H1 (cell line): ENCODE measurements around the gene CACNA2D3. TPM values are rescaled to one million over a fixed set of nuclear protein-coding genes. Genes with fewer than 3 reads are reported as not detected.

ENCODE experiments used
- BRCA1 ChIP-seq: IDR thresholded peaks from 2 replicates; pipeline ENCODE4 v1.6.1; 2012; ENCODE audit warnings: low read depth, low read length, improper control_type of control experiment
- CBX5 ChIP-seq: fragments of 300-800, 300-1000 bp; sonication (generic); IDR thresholded peaks from 2 replicates; pipeline ENCODE4 v1.7.1; 2016; ENCODE audit warnings: antibody characterized with exemption, low read length, low read depth
- CEBPB ChIP-seq: IDR thresholded peaks from 2 replicates; pipeline ENCODE4 v1.6.1; 2012; ENCODE audit warnings: low read depth, low read length
- KDM1A ChIP-seq: fragments of 200-600, 300-600 bp; sonication (generic); IDR thresholded peaks from 2 replicates; pipeline ENCODE4 v1.7.1; 2016; ENCODE audit warnings: mild to moderate bottlenecking, low read length, borderline replicate concordance
- RAD21 ChIP-seq, 2 experiments: IDR thresholded peaks in 1 of 2; conservative IDR thresholded peaks in 1 of 2; 2 replicates each; pipeline ENCODE4 v1.6.1; 2011; ENCODE audit warnings: low read depth in 2 of 2, low read length in 2 of 2, improper control_type of control experiment in 1 of 2, inconsistent platforms in 1 of 2, mild to moderate bottlenecking in 1 of 2, moderate library complexity in 1 of 2
- SIX5 ChIP-seq: IDR thresholded peaks from 2 replicates; pipeline ENCODE4 v1.6.1; 2011; ENCODE audit warnings: mild to moderate bottlenecking, low read depth, low read length
- SP1 ChIP-seq: IDR thresholded peaks from 2 replicates; pipeline ENCODE4 v1.6.1; 2011; ENCODE audit warnings: low read depth, low read length
- polyA plus RNA-seq, 7 experiments: library from polyadenylated mRNA; depleted of rRNA in 3 of 7; stranded (reverse) in 5 of 7; unstranded in 2 of 7; fragments of >200 nt in 5 of 7; fragments of 200-250 nt in 2 of 7; gene quantifications; 1 replicate in 5 of 7; 2 replicates in 1 of 7; 4 replicates in 1 of 7; pipeline versions ENCODE4 v1.2.1 to v1.2.3, GENCODE V29; 2011 to 2013; ENCODE audit warnings: missing spikeins in 2 of 7, mixed read lengths in 2 of 7
- total RNA-seq: library from RNA; stranded (reverse); fragmentation: NEBNext Ultra II Directional; extraction: Animal tissue kit (Norgen Biotek cat#: 25700); gene quantifications from 2 replicates; pipeline ENCODE4 v1.2.1, GENCODE V29; 2021
- TF ChIP-seq, protein P1 (sequence below): IDR thresholded peaks from 2 replicates; pipeline ENCODE4 v1.6.1; 2011; ENCODE audit warnings: low read depth, mild to moderate bottlenecking, low read length; ENCODE audit not compliant: insufficient read depth

Gene CACNA2D3
- total and polyA plus RNA-seq, 2 of the 8 experiments (the other 6 are each of a cell fraction or from before 2014, with no cell fraction given) = 1.5 to 1.8 TPM

DNA sequence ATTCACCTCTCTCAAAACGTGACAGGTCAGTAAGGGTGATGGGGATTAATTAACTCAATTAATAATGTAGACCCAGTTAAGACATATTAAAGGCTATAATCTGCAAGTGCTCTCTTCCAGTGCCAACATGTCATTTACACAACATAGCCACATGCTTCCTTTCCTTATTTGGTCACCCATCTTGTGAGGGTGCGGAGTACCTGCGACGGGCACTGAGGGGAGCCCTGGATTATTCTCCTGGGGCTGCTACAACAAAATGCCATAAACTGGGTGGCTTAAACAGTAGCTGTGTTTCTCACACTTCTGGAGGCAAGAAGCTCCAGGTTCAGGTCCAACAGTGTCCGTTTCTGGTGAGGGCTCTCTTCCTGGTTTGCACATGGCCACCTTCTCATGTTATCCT lies 962.9 kb downstream of the CACNA2D3 start (continued):
- TF ChIP-seq, protein P1, sequence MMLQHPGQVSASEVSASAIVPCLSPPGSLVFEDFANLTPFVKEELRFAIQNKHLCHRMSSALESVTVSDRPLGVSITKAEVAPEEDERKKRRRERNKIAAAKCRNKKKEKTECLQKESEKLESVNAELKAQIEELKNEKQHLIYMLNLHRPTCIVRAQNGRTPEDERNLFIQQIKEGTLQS = no peak
- TF ChIP-seq KDM1A (no peak), CEBPB (no peak), CBX5 (no peak), RAD21 (IDR thresholded peaks at IDR 0.05 in 1 of 2, conservative IDR thresholded peaks at IDR 0.05 in 1 of 2; ENCODE audit: low read depth in 2 of 2, low read length in 2 of 2) (peak; percentile 29 to 52; a peak in 3 of 4 replicates), SP1 (no peak), BRCA1 (no peak), SIX5 (no peak)
- TF ChIP-seq, all 59 proteins: peak for 3
